Stimulated activated CD8-positive, alpha-beta memory T cell treated with anti-CD3 and anti-CD28 coated beads, Interleukin-7, amount 100 ng/mL, for 48 hours (primary cell): Measurements from ENCODE around the gene PTH2.
"Not testable (repeated sequence)": the region's sequence is repeated elsewhere in the genome, so short reads cannot be mapped to it uniquely, and the experiment has no call there.

Experiments
- DNase-seq, 2 donors: peaks; one replicate each; pipeline ENCODE4 v3.0.0-alpha.2; 2020; ENCODE audit warnings: low read depth in 1 of 2; ENCODE audit errors: extremely low read depth in 1 of 2

PTH2 gene, protein sequence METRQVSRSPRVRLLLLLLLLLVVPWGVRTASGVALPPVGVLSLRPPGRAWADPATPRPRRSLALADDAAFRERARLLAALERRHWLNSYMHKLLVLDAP

GRCh38 chr19:49423071-49423984 lies at the start of gene PTH2:
Gene PTH2 (minus strand): TSS chr19:49423441. CDS start chr19:49423339, 102 bp downstream.
- DNase-seq, result no peak

- DNase-seq, result no peak
Measured at GRCh38 chr19:49472936-49473335, 49.7 kb upstream of the PTH2 start.

GRCh38 chr19:49470615-49470978 lies 47.4 kb upstream of the PTH2 start:
- no peak for DNase-seq

- DNase-seq, result peak; percentile 87 to 88
Measured at GRCh38 chr19:49469828-49470614, 46.8 kb upstream of the PTH2 start.

DNA sequence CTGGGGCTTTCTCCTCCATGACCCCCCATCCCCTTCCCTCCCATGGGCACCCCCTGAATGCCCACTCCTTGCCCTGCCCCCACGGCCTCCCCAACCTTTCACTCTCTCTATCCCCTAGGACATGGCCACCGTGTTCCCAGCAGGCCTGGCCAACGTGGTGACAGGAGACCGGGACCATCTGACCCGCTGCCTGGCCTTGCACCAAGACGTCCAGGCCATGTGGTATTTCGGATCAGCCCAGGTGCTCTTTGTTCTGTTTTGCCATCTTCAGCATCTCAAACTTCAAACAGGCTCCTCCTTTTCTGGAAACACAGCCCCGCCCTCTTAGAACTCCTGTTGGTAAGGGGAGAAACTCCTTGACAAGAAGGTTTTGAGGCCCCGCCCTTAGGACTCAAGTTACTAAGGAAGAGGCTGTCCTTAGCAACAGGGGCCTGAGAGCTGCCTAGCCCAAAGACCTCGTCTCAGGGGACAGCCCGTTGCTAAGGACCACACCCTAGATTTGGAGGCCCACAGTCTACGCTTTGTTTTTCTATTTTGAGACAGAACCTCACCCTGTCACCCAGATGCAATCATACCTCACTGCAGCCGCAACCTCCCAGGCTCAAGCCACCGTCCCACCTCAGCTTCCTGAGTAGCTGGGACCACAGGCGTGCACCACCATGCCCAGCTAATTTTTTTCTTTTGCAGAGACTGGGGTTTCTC lies 45.7 kb upstream of the PTH2 start:
- DNase-seq, result peak; percentile 59 to 82

DNA sequence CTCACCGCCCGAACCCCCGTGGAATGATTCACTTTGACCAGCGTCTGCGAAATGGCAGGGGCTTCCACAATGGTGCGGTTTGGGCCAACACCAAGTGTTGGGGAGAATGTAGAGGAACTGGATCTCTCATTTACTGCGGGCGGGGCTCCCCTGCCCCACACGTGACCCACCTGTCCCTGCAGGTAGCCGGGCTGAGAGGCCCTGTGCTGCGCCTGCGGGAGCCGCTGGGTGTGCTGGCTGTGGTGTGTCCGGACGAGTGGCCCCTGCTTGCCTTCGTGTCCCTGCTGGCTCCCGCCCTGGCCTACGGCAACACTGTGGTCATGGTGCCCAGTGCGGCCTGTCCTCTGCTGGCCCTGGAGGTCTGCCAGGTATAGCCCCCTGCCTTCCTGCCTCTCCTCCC lies 45.0 kb upstream of the PTH2 start:
- DNase-seq, result no peak

GRCh38 chr19:49465371-49465770 lies 42.1 kb upstream of the PTH2 start:
- no peak for DNase-seq

GRCh38 chr19:49463960-49464740 lies 40.9 kb upstream of the PTH2 start:
- DNase-seq, result no peak

DNA sequence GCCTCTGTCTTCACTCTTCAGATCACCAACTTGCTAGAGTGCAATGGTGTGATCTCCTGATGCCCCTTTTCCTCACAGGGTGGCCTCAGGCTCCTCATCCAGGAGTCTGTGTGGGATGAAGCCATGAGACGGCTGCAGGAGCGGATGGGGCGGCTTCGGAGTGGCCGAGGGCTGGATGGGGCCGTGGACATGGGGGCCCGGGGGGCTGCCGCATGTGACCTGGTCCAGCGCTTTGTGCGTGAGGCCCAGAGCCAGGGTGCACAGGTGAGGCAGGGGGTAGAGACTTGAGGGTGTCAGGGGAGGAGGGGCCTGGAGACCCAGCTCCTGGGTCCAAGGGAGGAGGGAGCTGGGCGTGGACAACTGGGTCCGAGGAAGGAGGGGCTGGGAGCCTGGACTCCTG lies 39.3 kb upstream of the PTH2 start:
- no peak for DNase-seq

- DNase-seq, result no peak
Measured at GRCh38 chr19:49461656-49462055, 38.4 kb upstream of the PTH2 start.

GRCh38 chr19:49461130-49461529 lies 37.9 kb upstream of the PTH2 start:
- DNase-seq, result not testable (repeated sequence)

DNA sequence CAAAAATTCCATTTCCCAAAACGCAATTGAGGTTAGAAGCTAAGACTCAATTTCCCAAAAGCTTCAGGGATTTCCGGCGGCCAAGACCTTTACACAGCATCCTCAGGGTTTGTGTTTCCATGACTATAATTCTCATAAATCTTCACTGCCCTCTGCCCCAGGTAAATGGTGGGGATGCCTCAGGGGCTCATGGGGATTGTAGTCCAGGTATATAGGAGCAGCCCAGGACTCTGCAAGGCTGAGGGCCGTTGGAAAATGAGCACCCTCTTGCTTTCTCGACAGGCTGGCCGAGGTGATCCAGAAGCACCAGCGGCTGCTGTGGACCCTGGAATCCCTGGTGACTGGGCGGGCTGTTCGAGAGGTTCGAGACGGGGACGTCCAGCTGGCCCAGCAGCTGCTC lies 36.1 kb upstream of the PTH2 start:
- DNase-seq, result no peak

- DNase-seq, result no peak
Measured at GRCh38 chr19:49458567-49458903, 35.3 kb upstream of the PTH2 start.

DNA sequence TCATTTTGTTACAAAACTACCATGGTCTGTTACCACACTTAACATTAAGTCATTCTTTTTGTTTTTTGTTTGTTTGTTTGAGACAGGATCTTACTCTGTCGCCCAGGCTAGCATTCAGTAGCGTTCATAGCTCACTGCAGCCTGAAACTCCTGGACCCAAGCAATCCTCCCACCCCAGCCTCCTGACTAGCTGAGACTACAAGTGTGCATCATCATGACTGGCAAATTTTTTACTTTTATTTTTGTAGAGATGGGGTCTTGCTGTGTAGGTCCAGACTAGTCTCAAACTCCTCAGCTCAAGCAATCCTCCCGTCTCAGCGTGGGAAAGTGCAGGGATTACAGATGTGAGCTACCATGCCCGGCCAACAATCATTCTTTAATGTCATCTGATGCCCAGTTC lies 33.1 kb upstream of the PTH2 start:
- DNase-seq, result no peak

- DNase-seq, result no peak
Measured at GRCh38 chr19:49455773-49456172, 32.5 kb upstream of the PTH2 start.

GRCh38 chr19:49453757-49454240 lies 30.6 kb upstream of the PTH2 start:
- no peak for DNase-seq

GRCh38 chr19:49453013-49453756 lies 29.9 kb upstream of the PTH2 start, which contains the start of gene ALDH16A1:
Gene ALDH16A1 (plus strand): TSS chr19:49453225. CDS start chr19:49453332, 107 bp downstream.
- peak; percentile 94 to 96 for DNase-seq

DNA sequence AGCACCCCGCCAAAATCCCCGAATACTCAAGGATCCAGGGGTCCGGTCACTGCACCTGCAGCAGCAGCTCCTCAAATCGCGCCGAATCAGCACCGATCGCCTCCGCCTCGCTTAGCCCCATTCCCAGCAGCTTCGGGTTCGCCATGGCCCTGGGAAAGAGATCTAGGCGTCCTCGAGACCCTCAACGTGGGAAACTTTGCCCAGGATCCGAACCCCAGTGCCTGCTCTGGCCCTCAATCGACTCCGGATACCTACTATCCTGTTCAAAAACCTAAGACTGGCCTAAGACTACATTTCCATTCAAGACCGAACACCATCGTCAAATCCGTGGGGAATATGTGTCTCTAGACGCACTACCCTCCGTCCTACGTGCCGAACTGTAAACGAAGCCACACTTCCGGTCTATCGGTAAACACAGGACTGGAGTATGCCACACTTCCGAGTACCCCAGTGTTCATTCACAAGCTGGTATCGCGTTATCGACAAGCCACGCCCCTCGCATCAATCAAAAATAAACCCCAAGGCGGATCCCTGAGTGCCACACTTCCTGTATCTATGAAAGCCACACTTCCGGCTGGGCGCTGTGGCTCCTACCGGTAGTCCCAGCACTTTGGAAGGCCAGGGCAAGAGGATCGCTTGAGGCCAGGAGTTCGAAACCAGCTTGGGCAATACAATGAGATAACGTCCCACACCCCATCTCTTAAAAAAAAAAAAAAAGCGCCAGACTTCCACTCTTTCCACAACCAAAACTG lies 28.4 kb upstream of the PTH2 start, which contains the start of gene PIH1D1:
Gene PIH1D1 (minus strand): TSS at position 385 of the 752 bp plus-strand sequence. CDS start 240 bp downstream, at position 145.
- DNase-seq, result peak; percentile 86 to 95

- no peak for DNase-seq
Measured at GRCh38 chr19:49450405-49450804, 27.2 kb upstream of the PTH2 start.
